Ovary (tissue), 9 donors: ENCODE data around the gene GNAI1. TPM values are rescaled to one million over a fixed set of nuclear protein-coding genes. Genes with fewer than 3 reads are reported as not detected.

Source experiments
- DNase-seq, 5 donors: peaks; one replicate each; pipeline ENCODE4 v3.0.0-alpha.2; 2019 to 2020
- H3K27ac ChIP-seq, 2 donors: fragments of 200-600 bp; one replicate each; pipeline versions ENCODE4 v1.5.1 to v1.8.0; 2019 to 2022
- H3K27me3 ChIP-seq: fragments of 200-600 bp; one replicate; pipeline ENCODE4 v1.8.0; 2022
- H3K36me3 ChIP-seq: fragments of 200-600 bp; sonication (generic); one replicate; pipeline ENCODE4 v1.5.1; 2019
- H3K4me1 ChIP-seq: one replicate; pipeline ENCODE4 v1.8.1; 2013; ENCODE audit warnings: mild to moderate bottlenecking, moderate library complexity; ENCODE audit not compliant: insufficient read depth
- H3K4me3 ChIP-seq: fragments of 200-600 bp; sonication (generic); one replicate; pipeline ENCODE4 v1.5.1; 2017
- H3K9me3 ChIP-seq, 2 donors: fragments of 200-600 bp in 1 of 2; sonication (generic) in 1 of 2; one replicate each; pipeline versions ENCODE4 v1.5.1 to v1.8.1; 2013 to 2019; ENCODE audit warnings: mild to moderate bottlenecking in 1 of 2, moderate library complexity in 1 of 2
- CTCF ChIP-seq, 3 donors: fragments of 450-650 bp in 2 of 3; fragments of 200-600 bp in 1 of 3; IDR thresholded peaks; one replicate each; pipeline versions ENCODE4 v1.5.1 to v1.8.0; 2016 to 2022; ENCODE audit warnings: antibody characterized with exemption in 3 of 3, mild to moderate bottlenecking in 1 of 3
- EP300 ChIP-seq: sonication (generic); formaldehyde crosslinking; IDR thresholded peaks from one replicate; pipeline ENCODE4 v1.6.1; 2017; ENCODE audit warnings: antibody characterized with exemption
- POLR2A ChIP-seq: fragments of 450-650 bp; IDR thresholded peaks from one replicate; pipeline ENCODE4 v1.6.1; 2017; ENCODE audit warnings: antibody characterized with exemption, mild to moderate bottlenecking, moderate library complexity
- WGBS, 3 donors: extraction: QIAGEN DNeasy Blood & Tissue Kit in 1 of 3; methylation state at CpG; one replicate each; pipeline versions ENCODE4 v1.1.5 to v1.1.7; 2013 to 2017; 5-methylcytosine and 5-hydroxymethylcytosine counted together
- intact Hi-C, 4 donors: fragments of 100-400 bp; cut with DNase I; formaldehyde crosslinking; loops; one replicate each; pipeline versions ENCODE4 v1.11.0 to v1.15.1; 2022 to 2023
- polyA plus RNA-seq, 2 donors: library from polyadenylated mRNA; stranded (reverse); fragments of 200-250 nt in 1 of 2; fragments of 350-450 nt in 1 of 2; fragmentation: Illumina TruSeq in 1 of 2; extraction: RNeasy Lipid Tissue Mini Kit (QIAGEN cat#74804) in 1 of 2; gene quantifications; one replicate each; pipeline ENCODE4 v1.2.3, GENCODE V29; 2013 to 2014
- total RNA-seq, 7 donors: library from RNA; depleted of rRNA in 2 of 7; stranded (reverse); fragments of >200 nt in 2 of 7; fragmentation: NEBNext Ultra II Directional in 3 of 7; extraction: Animal tissue kit (Norgen Biotek cat#: 25700) in 3 of 7; gene quantifications; one replicate each; pipeline versions ENCODE4 v1.1.0 to v1.2.4, GENCODE V29; 2016 to 2023
- donor health status: DM: no; HTN: no; CAD: no; lungs with moderate emphysema.
- donor health status: DM: no; HTN: no; CAD: no.
- donor health status: Bipolar disorder and iron deficiency.
- donor health status: DM: yes; HTN: yes; CAD: no.
- donor health status: DM: no; HTN: no; CAD: no.
- donor health status: DM: yes; HTN: yes; CAD: no.

Gene GNAI1
- total and polyA plus RNA-seq, 9 donors, result 14.9 to 51.0 (median 34.6) TPM

GRCh38 chr7:80253653-80254052 is 119.0 kb downstream of the GNAI1 start:
- intact Hi-C loops, result no loop called here
- Histone ChIP-seq H3K36me3 (no peaks in the 10 kb centered on the region), H3K9me3 (no peaks in the 10 kb centered on the region), H3K4me3 (no peak overlapping the region), H3K27me3 (no peaks in the 10 kb centered on the region), H3K4me1 (no peaks in the 10 kb centered on the region), H3K27ac (no peak overlapping the region)
- no peak for TF ChIP-seq CTCF (IDR thresholded peaks at IDR 0.05)
- no peak for TF ChIP-seq EP300
- no peak for TF ChIP-seq POLR2A
- DNase-seq, result no peak
- 44 to 60% (median 56%) methylated on average over 2 of the region's 2 CpGs for whole genome bisulfite sequencing, 3 donors

GRCh38 chr7:80255656-80256055 is 121.0 kb downstream of the GNAI1 start:
- H3K27ac ChIP-seq, result no peak overlapping the region
- no peak overlapping the region for H3K4me3 ChIP-seq
- no peaks in the 10 kb centered on the region for H3K9me3 ChIP-seq
- intact Hi-C loops, result no loop called here
- WGBS, 3 donors, result 79 to 82% (median 81%) methylated on average over 1 of the region's 1 CpG
- DNase-seq, result no peak
- H3K4me1 ChIP-seq, result no peaks in the 10 kb centered on the region
- no peaks in the 10 kb centered on the region for H3K27me3 ChIP-seq
- no peaks in the 10 kb centered on the region for H3K36me3 ChIP-seq
- TF ChIP-seq CTCF (IDR thresholded peaks at IDR 0.05), result no peak
- no peak for TF ChIP-seq POLR2A
- no peak for TF ChIP-seq EP300

- 55 to 82% (median 68%) methylated on average over 3 of the region's 3 CpGs for WGBS, 3 donors
- H3K4me1 ChIP-seq, result no peaks in the 10 kb centered on the region
- DNase-seq, result no peak
- H3K9me3 ChIP-seq, result no peaks in the 10 kb centered on the region
- no peak overlapping the region for H3K4me3 ChIP-seq
- H3K36me3 ChIP-seq, result no peaks in the 10 kb centered on the region
- intact Hi-C loops, result no loop called here
- no peak overlapping the region for H3K27ac ChIP-seq
- no peak for TF ChIP-seq CTCF (IDR thresholded peaks at IDR 0.05)
- no peak for TF ChIP-seq POLR2A
- no peak for TF ChIP-seq EP300
- H3K27me3 ChIP-seq, result no peaks in the 10 kb centered on the region
Observed at GRCh38 chr7:80257756-80258155, 123.1 kb downstream of the GNAI1 start.

- H3K9me3 ChIP-seq, result no peaks in the 10 kb centered on the region
- H3K27ac ChIP-seq, result no peak overlapping the region
- no peak for DNase-seq
- no peaks in the 10 kb centered on the region for H3K4me1 ChIP-seq
- H3K4me3 ChIP-seq, result no peak overlapping the region
- intact Hi-C loops, result no loop called here
- H3K27me3 ChIP-seq, result no peaks in the 10 kb centered on the region
- TF ChIP-seq CTCF (IDR thresholded peaks at IDR 0.05) (no peak), EP300 (no peak), POLR2A (no peak)
- H3K36me3 ChIP-seq, result no peaks in the 10 kb centered on the region
Observed at GRCh38 chr7:80260606-80261005, 126.0 kb downstream of the GNAI1 start.

- no peaks in the 10 kb centered on the region for H3K36me3 ChIP-seq
- H3K4me3 ChIP-seq, result no peak overlapping the region
- 26 to 29% (median 29%) methylated on average over 4 of the region's 4 CpGs for WGBS, 3 donors
- TF ChIP-seq EP300 (no peak), POLR2A (no peak), CTCF (IDR thresholded peaks at IDR 0.05) (no peak)
- H3K4me1 ChIP-seq, result no peaks in the 10 kb centered on the region
- no peaks in the 10 kb centered on the region for H3K27me3 ChIP-seq
- intact Hi-C loops, result no loop called here
- no peaks in the 10 kb centered on the region for H3K9me3 ChIP-seq
- no peak overlapping the region for H3K27ac ChIP-seq
- DNase-seq, result no peak
Observed at GRCh38 chr7:80263333-80263732, 128.7 kb downstream of the GNAI1 start.
